ENCODE measurements around the gene USP17L22.
"Not testable (repeated sequence)": the region's sequence is repeated elsewhere in the genome, so short reads cannot be mapped to it uniquely, and the experiment has no call there.

GRCh38 chr4:9257824-9258223 is 9.6 kb upstream of the USP17L22 start, which contains the start of gene USP17L20:
- not testable (repeated sequence) for TF ChIP-seq CTCF (IDR thresholded peaks at IDR 0.05 in 8 of 11, conservative IDR thresholded peaks at IDR 0.05 in 3 of 11); POLR2A (IDR thresholded peaks at IDR 0.05); POLR2AphosphoS5 (IDR thresholded peaks at IDR 0.05)

All from spleen (tissue), 7 donors.